H9 (cell line): Measurements from ENCODE around the gene ABHD8. TPM values are rescaled to one million over a fixed set of nuclear protein-coding genes. Genes with fewer than 3 reads are reported as not detected.

Source experiments
- DNase-seq: peaks from one replicate; pipeline ENCODE4 v3.0.0-alpha.2; 2017
- H2AFZ ChIP-seq: one replicate; pipeline ENCODE4 v1.6.1; 2013; ENCODE audit warnings: mild to moderate bottlenecking, low read length, control low read depth, moderate library complexity
- H2AK5ac ChIP-seq: 2 replicates; pipeline ENCODE4 v1.6.1; 2013; ENCODE audit warnings: low read length, control low read depth, mixed read lengths; ENCODE audit not compliant: insufficient read length
- H2BK120ac ChIP-seq: one replicate; pipeline ENCODE4 v1.6.1; 2013; ENCODE audit warnings: low read depth, mild to moderate bottlenecking, low read length, control low read depth, inconsistent platforms; ENCODE audit not compliant: poor library complexity, severe bottlenecking
- H2BK12ac ChIP-seq: 2 replicates; pipeline ENCODE4 v1.6.1; 2013; ENCODE audit warnings: low read length, control low read depth, mixed read lengths, low read depth; ENCODE audit not compliant: insufficient read length
- H2BK15ac ChIP-seq: 2 replicates; pipeline ENCODE4 v1.6.1; 2013; ENCODE audit warnings: low read depth, low read length, control low read depth
- H2BK20ac ChIP-seq: one replicate; pipeline ENCODE4 v1.6.1; 2013; ENCODE audit warnings: low read depth, mild to moderate bottlenecking, low read length, control low read depth, inconsistent platforms; ENCODE audit not compliant: poor library complexity, severe bottlenecking
- H2BK5ac ChIP-seq: 2 replicates; pipeline ENCODE4 v1.6.1; 2013; ENCODE audit warnings: low read length, control low read depth, mixed read lengths; ENCODE audit not compliant: insufficient read length
- H3K14ac ChIP-seq: 2 replicates; pipeline ENCODE4 v1.6.1; 2013; ENCODE audit warnings: low read length, control low read depth; ENCODE audit not compliant: insufficient read depth
- H3K18ac ChIP-seq: 2 replicates; pipeline ENCODE4 v1.6.1; 2013; ENCODE audit warnings: low read depth, mild to moderate bottlenecking, mixed read lengths, low read length, control low read depth; ENCODE audit not compliant: insufficient read length
- H3K23ac ChIP-seq: 2 replicates; pipeline ENCODE4 v1.6.1; 2013; ENCODE audit warnings: low read length, control low read depth, mixed read lengths, low read depth; ENCODE audit not compliant: insufficient read length
- H3K23me2 ChIP-seq: 2 replicates; pipeline ENCODE4 v1.6.1; 2013; ENCODE audit warnings: low read depth, mild to moderate bottlenecking, mixed read lengths, low read length, control low read depth; ENCODE audit not compliant: insufficient read length, poor library complexity, severe bottlenecking
- H3K27ac ChIP-seq: 2 replicates; pipeline ENCODE4 v1.5.1; 2013; ENCODE audit warnings: low read length, control low read depth, mixed read lengths, low read depth; ENCODE audit not compliant: insufficient read length
- H3K27me3 ChIP-seq: 2 replicates; pipeline ENCODE4 v1.6.1; 2013; ENCODE audit warnings: low read length, control low read depth, inconsistent platforms; ENCODE audit not compliant: insufficient read depth
- H3K4ac ChIP-seq: 2 replicates; pipeline ENCODE4 v1.6.1; 2013; ENCODE audit warnings: low read depth, mild to moderate bottlenecking, control low read depth, inconsistent platforms, low read length, moderate library complexity
- H3K4me1 ChIP-seq: 2 replicates; pipeline ENCODE4 v1.6.1; 2013; ENCODE audit warnings: low read length, control low read depth, inconsistent platforms; ENCODE audit not compliant: insufficient read depth
- H3K4me2 ChIP-seq: 2 replicates; pipeline ENCODE4 v1.6.1; 2013; ENCODE audit warnings: low read length, control low read depth, mixed read lengths; ENCODE audit not compliant: insufficient read length, insufficient read depth
- H3K56ac ChIP-seq: 2 replicates; pipeline ENCODE4 v1.6.1; 2013; ENCODE audit warnings: low read depth, mild to moderate bottlenecking, mixed read lengths, low read length, control low read depth; ENCODE audit not compliant: insufficient read length
- H3K79me1 ChIP-seq: 2 replicates; pipeline ENCODE4 v1.6.1; 2013; ENCODE audit warnings: low read depth, mild to moderate bottlenecking, moderate library complexity, low read length, control low read depth, inconsistent platforms; ENCODE audit not compliant: insufficient read depth, poor library complexity, severe bottlenecking
- H3K79me2 ChIP-seq: 2 replicates; pipeline ENCODE4 v1.6.1; 2013; ENCODE audit warnings: low read length, control low read depth, inconsistent platforms; ENCODE audit not compliant: insufficient read depth
- H3K9ac ChIP-seq: 2 replicates; pipeline ENCODE4 v1.6.1; 2013; ENCODE audit warnings: low read length, control low read depth, mixed read lengths; ENCODE audit not compliant: insufficient read length; ENCODE audit errors: extremely low read depth
- H3K9me3 ChIP-seq: one replicate; pipeline ENCODE4 v1.6.1; 2013; ENCODE audit warnings: low read depth, low read length, inconsistent platforms; ENCODE audit not compliant: control insufficient read depth
- H3T11ph ChIP-seq: one replicate; pipeline ENCODE4 v1.6.1; 2013; ENCODE audit warnings: mild to moderate bottlenecking, low read length, control low read depth, inconsistent platforms
- H4K20me1 ChIP-seq: one replicate; pipeline ENCODE4 v1.6.1; 2013; ENCODE audit not compliant: control insufficient read depth, insufficient read length, insufficient read depth
- H4K5ac ChIP-seq: 2 replicates; pipeline ENCODE4 v1.6.1; 2013; ENCODE audit warnings: low read depth, mild to moderate bottlenecking, mixed read lengths, low read length, control low read depth; ENCODE audit not compliant: insufficient read length
- H4K8ac ChIP-seq: replicated peaks from 2 replicates; pipeline ENCODE4 v1.6.1; 2013; ENCODE audit warnings: low read length, control low read depth, mixed read lengths, low read depth; ENCODE audit not compliant: insufficient read length
- H4K91ac ChIP-seq: 2 replicates; pipeline ENCODE4 v1.6.1; 2013; ENCODE audit warnings: low read depth, mild to moderate bottlenecking, moderate library complexity, mixed read lengths, low read length, control low read depth; ENCODE audit not compliant: insufficient read length
- H3K27ac Mint-ChIP-seq, 3 experiments: 2 replicates in 2 of 3; 3 replicates in 1 of 3; pipeline ENCODE4 v1.8.0; 2020 to 2021; ENCODE audit warnings: mixed read lengths in 3 of 3, mild to moderate bottlenecking in 1 of 3, moderate library complexity in 1 of 3
- H3K27me3 Mint-ChIP-seq: 2 replicates; pipeline ENCODE4 v1.8.0; 2021; ENCODE audit warnings: low read depth, mild to moderate bottlenecking, moderate library complexity, mixed read lengths
- H3K36me3 Mint-ChIP-seq, 3 experiments: 2 replicates in 2 of 3; 3 replicates in 1 of 3; pipeline ENCODE4 v1.8.0; 2020 to 2021; ENCODE audit warnings: low read depth in 3 of 3, mixed read lengths in 3 of 3; ENCODE audit not compliant: insufficient read depth in 1 of 3
- H3K4me1 Mint-ChIP-seq, 2 experiments: 2 replicates each; pipeline ENCODE4 v1.8.0; 2020; ENCODE audit warnings: mixed read lengths in 2 of 2
- H3K4me3 Mint-ChIP-seq, 2 experiments: 2 replicates in 1 of 2; 3 replicates in 1 of 2; pipeline ENCODE4 v1.8.0; 2020 to 2021; ENCODE audit warnings: mild to moderate bottlenecking in 2 of 2, mixed read lengths in 2 of 2, moderate library complexity in 1 of 2
- H3K9me3 Mint-ChIP-seq, 2 experiments: 2 replicates in 1 of 2; 3 replicates in 1 of 2; pipeline ENCODE4 v1.8.0; 2020; ENCODE audit warnings: mild to moderate bottlenecking in 2 of 2, mixed read lengths in 2 of 2, moderate library complexity in 1 of 2
- CTCF ChIP-seq: fragments of 200-600 bp; sonication (generic); conservative IDR thresholded peaks from 3 replicates; pipeline ENCODE4 v1.8.0; 2021; ENCODE audit warnings: antibody characterized with exemption, mild to moderate bottlenecking
- WGBS: extraction: QIAGEN DNeasy Blood & Tissue Kit; methylation state at CpG from one replicate; pipeline ENCODE4 v1.1.7; 2013; ENCODE audit warnings: missing lambda C conversion rate, low lambda C conversion rate, mixed read lengths; ENCODE audit not compliant: insufficient read length; ENCODE audit errors: extremely low coverage; 5-methylcytosine and 5-hydroxymethylcytosine counted together
- total RNA-seq: library from RNA; stranded (reverse); gene quantifications from 2 replicates; pipeline ENCODE4 v1.2.1, GENCODE V29; 2021

The ABHD8 gene
- total RNA-seq, 1 experiment from 2014 or later, result 11.7 TPM

GRCh38 chr19:17296976-17297375 is 6.2 kb downstream of the ABHD8 start:
- no peak overlapping the region for H2BK5ac ChIP-seq
- TF ChIP-seq CTCF, result no peak
- no peak overlapping the region for H2BK20ac ChIP-seq
- DNase-seq, result no peak
- H3K4me3 Mint-ChIP-seq, result no peak overlapping the region
- no peak overlapping the region for H2BK15ac ChIP-seq
- peaks cover 5 to 15% of the 10 kb centered on the region in 2 experiments for H3K4me1 Mint-ChIP-seq
- no peak overlapping the region for H3K14ac ChIP-seq
- no peaks in the 10 kb centered on the region for H3K79me2 ChIP-seq
- no peak overlapping the region for H3T11ph ChIP-seq
- no peaks in the 10 kb centered on the region; the same call in 1 of the 2 replicates for H3K4me1 ChIP-seq
- H3K36me3 Mint-ChIP-seq, result peaks cover 20 to 34% (median 28%) of the 10 kb centered on the region in 3 experiments
- no peaks in the 10 kb centered on the region for H3K9me3 ChIP-seq
- peaks cover 4% of the 10 kb centered on the region in 2 experiments; a peak in 3 of 5 replicates for H3K9me3 Mint-ChIP-seq
- no peaks in the 10 kb centered on the region for H4K20me1 ChIP-seq
- no peak overlapping the region for H3K9ac ChIP-seq
- no peaks in the 10 kb centered on the region for H3K23me2 ChIP-seq
- no peaks in the 10 kb centered on the region for H3K27me3 ChIP-seq
- no peak overlapping the region for H3K56ac ChIP-seq
- H3K4ac ChIP-seq, result no peak overlapping the region
- WGBS, result no CpG with 5 or more reads among the region's 6 CpGs
- no peak overlapping the region for H2BK120ac ChIP-seq
- H4K5ac ChIP-seq, result no peak overlapping the region
- no peak overlapping the region for H4K91ac ChIP-seq
- H2AK5ac ChIP-seq, result no peak overlapping the region
- no peak overlapping the region for H3K23ac ChIP-seq
- no peak overlapping the region for H4K8ac ChIP-seq
- H2AFZ ChIP-seq, result no peak overlapping the region
- no peaks in the 10 kb centered on the region for H3K27me3 Mint-ChIP-seq
- no peak overlapping the region for H3K18ac ChIP-seq
- peak overlapping the region in 2 of 3 experiments; percentile 58 to 68; a peak in 1 of 7 replicates for H3K27ac Mint-ChIP-seq
- H2BK12ac ChIP-seq, result no peak overlapping the region
- no peak overlapping the region for H3K4me2 ChIP-seq
- no peak overlapping the region for H3K27ac ChIP-seq
- H3K79me1 ChIP-seq, result no peaks in the 10 kb centered on the region
